HepG2 (cell line): ENCODE results near the gene NFYC. TPM values are rescaled to one million over a fixed set of nuclear protein-coding genes. Genes with fewer than 3 reads are reported as not detected.

ENCODE experiments used
- ATAC-seq: fragments of 200-7000 bp; cut with Tn5 transposase; 3 replicates; pipeline ENCODE4 v1.9.1; 2020; ENCODE audit warnings: mild to moderate bottlenecking, moderate library complexity
- BruUV-seq: library from RNA; stranded (reverse); fragments of 400-500 nt; replicated peaks from 2 replicates; lab custom pipeline; 2021; lab: Mats Ljungman, UMichigan
- CTCF ChIA-PET: fragments of 300-600 bp; formaldehyde crosslinking; extraction: SDS; loops from one replicate; lab custom pipeline; 2021; ENCODE audit warnings: low total read pairs, inconsistent platforms, low intra/inter-chr PET ratio; lab: Yijun Ruan, JAX
- POLR2A ChIA-PET: fragments of 350-600 bp; sonication (Branson Sonifier 250); formaldehyde crosslinking; loops from one replicate; lab custom pipeline; 2020; ENCODE audit warnings: antibody characterized with exemption, inconsistent platforms; lab: Yijun Ruan, JAX
- DNase-seq: peaks from one replicate; pipeline ENCODE4 v3.0.0-alpha.2; 2015; ENCODE audit warnings: low spot score
- FAIRE-seq: peaks from 3 replicates; lab custom pipeline; 2011; peaks lifted over from hg19 to GRCh38; lab: Jason Lieb, UNC
- H2AFZ ChIP-seq: one replicate; pipeline ENCODE4 v1.6.1; 2011; ENCODE audit warnings: low read length, inconsistent platforms
- H3K27ac ChIP-seq: fragments of 300-600 bp; 3 replicates; pipeline ENCODE4 v1.8.0; 2011; ENCODE audit warnings: mixed run types, mild to moderate bottlenecking, mixed read lengths, low read length, inconsistent platforms; ENCODE audit not compliant: insufficient read depth; ENCODE audit errors: extremely low read length
- H3K27me3 ChIP-seq, 2 experiments: fragments of 200-600 bp in 1 of 2; 2 replicates in 1 of 2; 3 replicates in 1 of 2; pipeline versions ENCODE4 v1.6.0 to v1.8.0; 2011; ENCODE audit warnings: low read length in 2 of 2, mild to moderate bottlenecking in 2 of 2, moderate library complexity in 2 of 2, inconsistent platforms in 1 of 2; ENCODE audit not compliant: insufficient read depth in 2 of 2, control insufficient read depth in 1 of 2
- H3K36me3 ChIP-seq, 2 experiments: fragments of 200-600 bp in 1 of 2; replicated peaks in 1 of 2; 2 replicates in 1 of 2; 3 replicates in 1 of 2; pipeline versions ENCODE4 v1.5.1 to v1.8.0; 2011; ENCODE audit warnings: low read length in 2 of 2, inconsistent platforms in 1 of 2; ENCODE audit not compliant: insufficient read depth in 2 of 2, control insufficient read depth in 1 of 2
- H3K4me1 ChIP-seq: 2 replicates; pipeline ENCODE4 v1.5.1; 2012; ENCODE audit warnings: low read length, inconsistent platforms; ENCODE audit not compliant: insufficient read depth
- H3K4me2 ChIP-seq: 2 replicates; pipeline ENCODE4 v1.6.0; 2011; ENCODE audit warnings: low read depth, low read length, inconsistent platforms
- H3K4me3 ChIP-seq, 3 experiments: fragments of 200-600 bp in 1 of 3; sonication (generic), shearing (Covaris generic) in 1 of 3; replicated peaks in 1 of 3; 2 replicates each; pipeline ENCODE4 v1.5.1; 2011 to 2016; ENCODE audit warnings: low read length in 3 of 3, inconsistent platforms in 2 of 3, low read depth in 2 of 3, mild to moderate bottlenecking in 2 of 3, control low read depth in 1 of 3, mixed read lengths in 1 of 3; ENCODE audit not compliant: insufficient read depth in 1 of 3
- H3K79me2 ChIP-seq: one replicate; pipeline ENCODE4 v1.6.1; 2011; ENCODE audit warnings: low read length, inconsistent platforms; ENCODE audit not compliant: insufficient read depth
- H3K9ac ChIP-seq: 2 replicates; pipeline ENCODE4 v1.6.0; 2011; ENCODE audit warnings: mild to moderate bottlenecking, low read depth, low read length, inconsistent platforms; ENCODE audit not compliant: insufficient read depth
- H3K9me3 ChIP-seq: 2 replicates; pipeline ENCODE4 v1.5.1; 2012; ENCODE audit warnings: mild to moderate bottlenecking, low read length
- H4K20me1 ChIP-seq: 2 replicates; pipeline ENCODE4 v1.6.0; 2011; ENCODE audit warnings: inconsistent platforms, mild to moderate bottlenecking, low read length, moderate library complexity; ENCODE audit not compliant: insufficient read depth
- CREB1 ChIP-seq, 2 experiments: fragments of 450-650 bp in 1 of 2; IDR thresholded peaks; 2 replicates each; pipeline ENCODE4 v1.6.1; 2016 to 2017; ENCODE audit warnings: control low read depth in 1 of 2, mild to moderate bottlenecking in 1 of 2, missing compliant biosample characterization in 1 of 2, missing genetic modification characterization in 1 of 2
- FOXA3 ChIP-seq: IDR thresholded peaks from 2 replicates; pipeline ENCODE4 v1.6.1; 2016; ENCODE audit warnings: missing genetic modification reagents, missing compliant biosample characterization
- ISX ChIP-seq: sonication (generic); formaldehyde crosslinking; conservative IDR thresholded peaks from 2 replicates; pipeline ENCODE4 v1.5.0; 2020; ENCODE audit warnings: missing genetic modification reagents
- JDP2 ChIP-seq: sonication (generic); formaldehyde crosslinking; IDR thresholded peaks from 2 replicates; pipeline ENCODE4 v1.8.1; 2022; ENCODE audit warnings: missing genetic modification reagents, borderline replicate concordance
- MXI1 ChIP-seq: IDR thresholded peaks from 3 replicates; pipeline ENCODE4 v1.6.1; 2012; ENCODE audit warnings: low read depth, low read length, inconsistent platforms, borderline replicate concordance
- NCOR1 ChIP-seq: fragments of 200-600 bp; sonication (generic); IDR thresholded peaks from 2 replicates; pipeline ENCODE4 v1.7.0; 2017; ENCODE audit warnings: antibody characterized with exemption, low read length, borderline replicate concordance
- NONO ChIP-seq, 2 experiments: fragments of 450-650 bp in 1 of 2; sonication (generic) in 1 of 2; formaldehyde crosslinking in 1 of 2; IDR thresholded peaks in 1 of 2; conservative IDR thresholded peaks in 1 of 2; 2 replicates each; pipeline versions ENCODE4 v1.6.1 to v1.8.0; 2017 to 2022; ENCODE audit warnings: mild to moderate bottlenecking in 1 of 2, missing genetic modification reagents in 1 of 2, moderate library complexity in 1 of 2
- PAF1 ChIP-seq: IDR thresholded peaks from 2 replicates; pipeline ENCODE4 v1.6.1; 2016; ENCODE audit warnings: missing genetic modification reagents, missing compliant biosample characterization
- PCBP1 ChIP-seq: fragments of 200-400 bp; formaldehyde crosslinking; IDR thresholded peaks from 2 replicates; pipeline ENCODE4 v1.6.1; 2017; ENCODE audit warnings: mild to moderate bottlenecking, low read depth, low read length, borderline replicate concordance
- PHF5A ChIP-seq: IDR thresholded peaks from one replicate; pipeline ENCODE4 v1.6.1; 2018; ENCODE audit warnings: low read depth, missing genetic modification reagents; ENCODE audit not compliant: unreplicated experiment
- RFXAP ChIP-seq: sonication (generic); formaldehyde crosslinking; IDR thresholded peaks from 2 replicates; pipeline ENCODE4 v1.4.0; 2020; ENCODE audit warnings: missing genetic modification reagents, borderline replicate concordance
- SIX4 ChIP-seq: sonication (generic); formaldehyde crosslinking; IDR thresholded peaks from 2 replicates; pipeline ENCODE4 v1.4.0; 2020; ENCODE audit warnings: missing genetic modification reagents
- SNAPC5 ChIP-seq: sonication (generic); formaldehyde crosslinking; IDR thresholded peaks from 2 replicates; pipeline ENCODE4 v1.8.1; 2023; ENCODE audit warnings: mild to moderate bottlenecking, missing genetic modification reagents, borderline replicate concordance
- U2AF1 ChIP-seq: fragments of 200-400 bp; formaldehyde crosslinking; optimal IDR thresholded peaks from 2 replicates; pipeline ENCODE3; 2017; ENCODE audit warnings: mild to moderate bottlenecking, low read depth, low read length
- U2AF2 ChIP-seq: fragments of 200-400 bp; formaldehyde crosslinking; IDR thresholded peaks from 2 replicates; pipeline ENCODE4 v1.6.1; 2017; ENCODE audit warnings: low read depth, mild to moderate bottlenecking, low read length
- ZBTB25 ChIP-seq: IDR thresholded peaks from 2 replicates; pipeline ENCODE4 v1.6.1; 2018; ENCODE audit warnings: missing genetic modification reagents
- ZNF468 ChIP-seq: sonication (generic); formaldehyde crosslinking; IDR thresholded peaks from 2 replicates; pipeline ENCODE4 v1.8.0; 2022; ENCODE audit warnings: mild to moderate bottlenecking, moderate library complexity, missing genetic modification reagents
- ZNF737 ChIP-seq: sonication (generic); formaldehyde crosslinking; IDR thresholded peaks from 2 replicates; pipeline ENCODE4 v1.5.0; 2020; ENCODE audit warnings: missing genetic modification reagents, mild to moderate bottlenecking, borderline replicate concordance
- ZNF75D ChIP-seq: sonication (generic); formaldehyde crosslinking; IDR thresholded peaks from 2 replicates; pipeline ENCODE4 v1.8.1; 2023; ENCODE audit warnings: missing genetic modification reagents, mild to moderate bottlenecking, borderline replicate concordance
- ZNF850 ChIP-seq: sonication (generic); formaldehyde crosslinking; conservative IDR thresholded peaks from 2 replicates; pipeline ENCODE4 v1.9.0; 2021; ENCODE audit warnings: mild to moderate bottlenecking, missing genetic modification reagents
- WGBS: methylation state at CpG from one replicate; pipeline ENCODE4 v1.1.6; 2017; ENCODE audit warnings: low lambda C conversion rate; 5-methylcytosine and 5-hydroxymethylcytosine counted together
- in situ Hi-C: cut with HindIII; loops from 2 replicates; pipeline ENCODE4 v1.10.0; 2017; ENCODE audit warnings: low pct_unique_long_range_greater_than_20kb; ENCODE audit not compliant: extremely low pct_ligation_motif_present
- intact Hi-C: fragments of 100-400 bp; cut with micrococcal nuclease; formaldehyde crosslinking; loops from one replicate; pipeline ENCODE4 v1.10.0; 2022; ENCODE audit not compliant: unreplicated experiment
- polyA plus RNA-seq, 8 experiments: library from polyadenylated mRNA; depleted of rRNA in 3 of 8; stranded (reverse) in 7 of 8; unstranded in 1 of 8; fragments of >200 nt; fragmentation: Illumina TruSeq in 4 of 8; extraction: Trizol in 4 of 8; gene quantifications; 2 replicates each; pipeline versions ENCODE4 v1.2.1 to v1.2.3, GENCODE V29; 2011 to 2016; ENCODE audit warnings: low read depth in 4 of 8, missing spikeins in 1 of 8, mixed read lengths in 1 of 8; ENCODE audit not compliant: insufficient read depth in 1 of 8
- total RNA-seq, 5 experiments: library from RNA; depleted of rRNA; stranded (reverse); fragments of >200 nt; fragmentation: Illumina TruSeq; extraction: Trizol; gene quantifications; 2 replicates each; pipeline ENCODE4 v1.2.3, GENCODE V29; 2016; ENCODE audit warnings: low read depth in 1 of 5

NFYC gene
- total and polyA plus RNA-seq, 2 of the 13 experiments (the other 11 are each of a cell fraction or from before 2014, with no cell fraction given), result 33.9 to 73.7 TPM

GRCh38 chr1:40785446-40785845 lies 93.9 kb downstream of the NFYC start:
- DNase-seq (no peak), ATAC-seq (peak; percentile 7; the same call in 1 of the 3 replicates), FAIRE-seq (no peak)
- Histone ChIP-seq H3K4me2 (no peak overlapping the region), H3K36me3 (no peaks in the 10 kb centered on the region), H3K9ac (no peak overlapping the region), H3K4me3 (no peak overlapping the region), H3K27ac (no peak overlapping the region), H4K20me1 (no peaks in the 10 kb centered on the region), H3K79me2 (no peaks in the 10 kb centered on the region), H3K27me3 (peaks cover 1 to 12% of the 10 kb centered on the region in 2 experiments; a peak in 3 of 5 replicates), H2AFZ (no peak overlapping the region), H3K4me1 (peaks cover 60% of the 10 kb centered on the region), H3K9me3 (no peaks in the 10 kb centered on the region)
- ChIA-PET POLR2A (no interaction called here), CTCF (no interaction called here)
- no TSS peak for BruUV-seq
- intact Hi-C loops, result loop anchor here (10.0 kb wide), 1 partner anchor 171 kb away; no protein-coding TSS in a partner anchor
- 68% methylated on average over 6 of the region's 7 CpGs for WGBS
- TF ChIP-seq ZNF737 (CRISPR knock-in tag), result no peak
- no peak for TF ChIP-seq U2AF1
- no peak for TF ChIP-seq CREB1 (IDR thresholded peaks at IDR 0.05)
- TF ChIP-seq CREB1 (CRISPR knock-in tag; IDR thresholded peaks at IDR 0.05), result no peak
- no peak for TF ChIP-seq U2AF2
- no peak for TF ChIP-seq ZNF75D (CRISPR knock-in tag)
- TF ChIP-seq SIX4 (CRISPR knock-in tag), result no peak
- no peak for TF ChIP-seq RFXAP
- TF ChIP-seq NONO (IDR thresholded peaks at IDR 0.05), result no peak
- TF ChIP-seq NONO (CRISPR knock-in tag; conservative IDR thresholded peaks at IDR 0.05), result no peak
- no peak for TF ChIP-seq SNAPC5 (CRISPR knock-in tag)
- TF ChIP-seq ZNF468 (CRISPR knock-in tag), result no peak
- TF ChIP-seq NCOR1, result no peak
- no peak for TF ChIP-seq ZBTB25 (CRISPR knock-in tag)
- no peak for TF ChIP-seq MXI1
- TF ChIP-seq PCBP1, result no peak
- TF ChIP-seq FOXA3, result no peak
- TF ChIP-seq ISX (CRISPR knock-in tag), result no peak
- no peak for TF ChIP-seq JDP2 (CRISPR knock-in tag)
- TF ChIP-seq ZNF850 (CRISPR knock-in tag), result no peak
- no peak for TF ChIP-seq PHF5A (CRISPR knock-in tag)
- TF ChIP-seq PAF1 (CRISPR knock-in tag), result no peak
- in situ Hi-C loops, result no loop called here
